ENCODE measurements around the gene SORCS3. TPM values are rescaled to one million over a fixed set of nuclear protein-coding genes. Genes with fewer than 3 reads are reported as not detected.
A peak's percentile ranks its signal among the peaks of the same experiment; 100 is the strongest.

SORCS3 gene
- total RNA-seq, 1 experiment from 2014 or later = not detected

- Histone ChIP-seq H3K79me2 (ENCODE audit: insufficient read depth, low read length) (no peaks in the 10 kb centered on the region), H3K9ac (ENCODE audit: low read length) (no peak overlapping the region), H4K20me1 (ENCODE audit: insufficient read depth) (no peaks in the 10 kb centered on the region), H3K9me3 (ENCODE audit: control insufficient read depth in 1 of 2, insufficient read depth in 1 of 2, low read depth in 1 of 2, low read length in 2 of 2) (no peaks in the 10 kb centered on the region), H2AFZ (ENCODE audit: low read depth, low read length, poor library complexity, severe bottlenecking) (no peak overlapping the region), H3K36me3 (ENCODE audit: control insufficient read depth in 1 of 2, insufficient read depth in 2 of 2, low read length in 2 of 2) (no peaks in the 10 kb centered on the region), H3K4me2 (ENCODE audit: low read length) (peak overlapping the region; percentile 40), H3K27me3 (ENCODE audit: insufficient read depth, low read length) (peaks cover 45% of the 10 kb centered on the region), H3K27ac (ENCODE audit: low read depth, low read length) (no peak overlapping the region), H3K4me3 (replicated peaks in 1 of 2; ENCODE audit: low read depth in 1 of 2, low read length in 2 of 2) (no peak overlapping the region), H3K4me1 (ENCODE audit: control insufficient read depth in 1 of 2, insufficient read depth in 2 of 2, low read length in 2 of 2) (peaks cover 0 to 13% of the 10 kb centered on the region in 2 experiments; a peak in 2 of 4 replicates), H3K9me2 (ENCODE audit: insufficient read depth) (no peaks in the 10 kb centered on the region)
- TF ChIP-seq ZBTB33 (IDR thresholded peaks at IDR 0.05; ENCODE audit: extremely low read depth, insufficient replicate concordance, low read length) = no peak
- TF ChIP-seq POLR2AphosphoS5 (IDR thresholded peaks at IDR 0.05; ENCODE audit: low read depth, low read length) = peak; percentile 64
- TF ChIP-seq SP1 (IDR thresholded peaks at IDR 0.05; ENCODE audit: low read depth) = peak; percentile 66
- no peak for TF ChIP-seq EGR1 (IDR thresholded peaks at IDR 0.05; ENCODE audit: low read depth)
- no peak for TF ChIP-seq RAD21 (IDR thresholded peaks at IDR 0.05; ENCODE audit: low read depth)
- peak; percentile 91 for TF ChIP-seq CBX3 (IDR thresholded peaks at IDR 0.05; ENCODE audit: low read depth)
- no peak for TF ChIP-seq SIN3A (IDR thresholded peaks at IDR 0.05; ENCODE audit: low read depth)
- TF ChIP-seq TCF7L2 (IDR thresholded peaks at IDR 0.05; ENCODE audit: borderline replicate concordance, extremely low read depth, insufficient read depth, insufficient read length) = peak; percentile 34
- no peak for TF ChIP-seq ZFX (IDR thresholded peaks at IDR 0.05)
- peak; percentile 95 for TF ChIP-seq FOSL1 (IDR thresholded peaks at IDR 0.05; ENCODE audit: low read depth)
- no peak for TF ChIP-seq REST (IDR thresholded peaks at IDR 0.05; ENCODE audit: low read depth)
- TF ChIP-seq, protein P1, sequence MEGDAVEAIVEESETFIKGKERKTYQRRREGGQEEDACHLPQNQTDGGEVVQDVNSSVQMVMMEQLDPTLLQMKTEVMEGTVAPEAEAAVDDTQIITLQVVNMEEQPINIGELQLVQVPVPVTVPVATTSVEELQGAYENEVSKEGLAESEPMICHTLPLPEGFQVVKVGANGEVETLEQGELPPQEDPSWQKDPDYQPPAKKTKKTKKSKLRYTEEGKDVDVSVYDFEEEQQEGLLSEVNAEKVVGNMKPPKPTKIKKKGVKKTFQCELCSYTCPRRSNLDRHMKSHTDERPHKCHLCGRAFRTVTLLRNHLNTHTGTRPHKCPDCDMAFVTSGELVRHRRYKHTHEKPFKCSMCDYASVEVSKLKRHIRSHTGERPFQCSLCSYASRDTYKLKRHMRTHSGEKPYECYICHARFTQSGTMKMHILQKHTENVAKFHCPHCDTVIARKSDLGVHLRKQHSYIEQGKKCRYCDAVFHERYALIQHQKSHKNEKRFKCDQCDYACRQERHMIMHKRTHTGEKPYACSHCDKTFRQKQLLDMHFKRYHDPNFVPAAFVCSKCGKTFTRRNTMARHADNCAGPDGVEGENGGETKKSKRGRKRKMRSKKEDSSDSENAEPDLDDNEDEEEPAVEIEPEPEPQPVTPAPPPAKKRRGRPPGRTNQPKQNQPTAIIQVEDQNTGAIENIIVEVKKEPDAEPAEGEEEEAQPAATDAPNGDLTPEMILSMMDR (IDR thresholded peaks at IDR 0.05 in 2 of 3, conservative IDR thresholded peaks at IDR 0.05 in 1 of 3; ENCODE audit: borderline replicate concordance in 1 of 3, insufficient read depth in 1 of 3, low read depth in 2 of 3, low read length in 2 of 3) = no peak
- TF ChIP-seq MAX (IDR thresholded peaks at IDR 0.05) = no peak
- TF ChIP-seq POLR2A (IDR thresholded peaks at IDR 0.05; ENCODE audit: borderline replicate concordance, extremely low read depth, insufficient read depth, insufficient read length) = no peak
- no peak for TF ChIP-seq ATF3 (IDR thresholded peaks at IDR 0.05)
- no peak for TF ChIP-seq EZH2 (IDR thresholded peaks at IDR 0.05)
- TF ChIP-seq ZNF274 (IDR thresholded peaks at IDR 0.05; ENCODE audit: low read depth, low read length) = no peak
- TF ChIP-seq CEBPB (IDR thresholded peaks at IDR 0.05; ENCODE audit: low read depth) = no peak
- TF ChIP-seq YY1 (IDR thresholded peaks at IDR 0.05; ENCODE audit: extremely low read depth, insufficient replicate concordance, low read depth, low read length) = peak; percentile 67
- no peak for TF ChIP-seq ELF1 (IDR thresholded peaks at IDR 0.05; ENCODE audit: borderline replicate concordance, low read depth)
- TF ChIP-seq JUND (IDR thresholded peaks at IDR 0.05) = peak; percentile 94
- intact Hi-C loops (cut with micrococcal nuclease) = loop anchor here (2.0 kb wide), 1 partner anchor 1408 kb away; no protein-coding TSS in a partner anchor
- no TSS peak for BruUV-seq (replicated peaks)
- POLR2A ChIA-PET = no interaction called here
- CTCF ChIA-PET = interaction anchor here (0.7 kb wide), 1 partner anchor 10 kb away, joined by 3 read pairs; no protein-coding TSS in a partner anchor
- RAD21 ChIA-PET (ENCODE audit: low non-redundant PET in 1 of 2, low total read pairs in 2 of 2, uncharacterized antibody in 2 of 2, unreplicated experiment in 2 of 2) = no interaction called here
- ATAC-seq = peak; percentile 90
- peak; percentile 67 for DNase-seq (ENCODE audit: low read depth, low spot score)
Measured at GRCh38 chr10:104766341-104766740, 125.3 kb downstream of the SORCS3 start.
